ENCODE data around the gene DGCR6L.
"Not testable (repeated sequence)": the region's sequence is repeated elsewhere in the genome, so short reads cannot be mapped to it uniquely, and the experiment has no call there.

Gene DGCR6L

GRCh38 chr22:20304646-20305045, 15.2 kb downstream of the DGCR6L start:
- CTCF ChIA-PET: no interaction called here
- POLR2A ChIA-PET: no interaction called here
- no peak for TF ChIP-seq CTCF (IDR thresholded peaks at IDR 0.05; ENCODE audit: insufficient read depth, low read length, missing control alignments)
- no peak for DNase-seq (ENCODE audit: low read depth, low spot score)
- H3K4me3 ChIP-seq (ENCODE audit: low read depth, low read length): no peak overlapping the region

GRCh38 chr22:20303229-20303534, 16.7 kb downstream of the DGCR6L start:
- DNase-seq (ENCODE audit: low read depth, low spot score); CTCF ChIA-PET; POLR2A ChIA-PET; H3K4me3 ChIP-seq (ENCODE audit: low read depth, low read length): not testable (repeated sequence)

GRCh38 chr22:20302438-20303228, 17.2 kb downstream of the DGCR6L start:
- CTCF ChIA-PET: no interaction called here
- POLR2A ChIA-PET: no interaction called here
- no peak overlapping the region for H3K4me3 ChIP-seq (ENCODE audit: low read depth, low read length)
- DNase-seq (ENCODE audit: low read depth, low spot score): no peak
- no peak for TF ChIP-seq CTCF (IDR thresholded peaks at IDR 0.05; ENCODE audit: insufficient read depth, low read length, missing control alignments)

GRCh38 chr22:20299746-20300136, 20.1 kb downstream of the DGCR6L start:
- ChIA-PET CTCF (no interaction called here), POLR2A (interaction anchor here (1.0 kb wide), 1 partner anchor 21 kb away, joined by 3 read pairs; the partner anchor contains the start of gene DGCR6L)
- no peak for DNase-seq (ENCODE audit: low read depth, low spot score)
- peak overlapping the region; percentile 47 for H3K4me3 ChIP-seq (ENCODE audit: low read depth, low read length)
- no peak for TF ChIP-seq CTCF (IDR thresholded peaks at IDR 0.05; ENCODE audit: insufficient read depth, low read length, missing control alignments)

GRCh38 chr22:20298803-20299745, 20.8 kb downstream of the DGCR6L start:
- POLR2A ChIA-PET: interaction anchor here (1.0 kb wide), 1 partner anchor 21 kb away, joined by 3 read pairs; the partner anchor contains the start of gene DGCR6L

GRCh38 chr22:20298110-20298802, 21.6 kb downstream of the DGCR6L start:
- POLR2A ChIA-PET: no interaction called here
- H3K4me3 ChIP-seq (ENCODE audit: low read depth, low read length): no peak overlapping the region
- CTCF ChIA-PET: no interaction called here
- DNase-seq (ENCODE audit: low read depth, low spot score): no peak
- TF ChIP-seq CTCF (IDR thresholded peaks at IDR 0.05; ENCODE audit: insufficient read depth, low read length, missing control alignments): no peak

More at GRCh38 chr22:20298803-20299745, 20.8 kb downstream of the DGCR6L start:
- no peak for TF ChIP-seq CTCF (IDR thresholded peaks at IDR 0.05; ENCODE audit: insufficient read depth, low read length, missing control alignments)
- CTCF ChIA-PET: no interaction called here
- peak overlapping the region; percentile 47 for H3K4me3 ChIP-seq (ENCODE audit: low read depth, low read length)
- DNase-seq (ENCODE audit: low read depth, low spot score): no peak

Measured in AG04449 (cell line).